Endothelial cell of umbilical vein (primary cell): Measurements from ENCODE around the gene RNU7-1. TPM values are rescaled to one million over a fixed set of nuclear protein-coding genes. Genes with fewer than 3 reads are reported as not detected.

Source experiments
- BruUV-seq: library from RNA; stranded (reverse); fragments of 400-500 nt; replicated peaks from 2 replicates; lab custom pipeline; 2021; lab: Mats Ljungman, UMichigan
- CTCF ChIA-PET: fragments of 300-600, 350-600 bp; sonication (Branson Sonifier 250); formaldehyde crosslinking; loops from one replicate; lab custom pipeline; 2021; ENCODE audit warnings: antibody characterized with exemption, inconsistent platforms; lab: Charles Lee
- POLR2A ChIA-PET: fragments of 300-600, 350-600 bp; sonication (Branson Sonifier 250); formaldehyde crosslinking; loops from one replicate; lab custom pipeline; 2021; ENCODE audit warnings: antibody characterized with exemption, inconsistent platforms; lab: Charles Lee
- DNase-seq: peaks from one replicate; pipeline ENCODE4 v3.0.0-alpha.2; 2011; ENCODE audit warnings: low read depth, low spot score
- FAIRE-seq: peaks from 2 replicates; lab custom pipeline; 2011; peaks lifted over from hg19 to GRCh38; lab: Jason Lieb, UNC
- H2AFZ ChIP-seq: 2 replicates; pipeline ENCODE4 v1.6.0; 2012; ENCODE audit warnings: low read depth, low read length, control low read depth, inconsistent platforms
- H3K27ac ChIP-seq: 2 replicates; pipeline ENCODE4 v1.5.1; 2011; ENCODE audit warnings: low read depth, mild to moderate bottlenecking, control low read depth, low read length, moderate library complexity; ENCODE audit not compliant: insufficient read depth
- H3K27me3 ChIP-seq, 2 experiments: 2 replicates each; pipeline versions ENCODE4 v1.6.0 to v1.6.1; 2011; ENCODE audit warnings: low read length in 2 of 2, mixed read lengths in 1 of 2; ENCODE audit not compliant: control insufficient read depth in 2 of 2, insufficient read depth in 2 of 2
- H3K36me3 ChIP-seq, 2 experiments: 2 replicates in 1 of 2; 3 replicates in 1 of 2; pipeline ENCODE4 v1.5.1; 2011; ENCODE audit warnings: low read length in 2 of 2, mild to moderate bottlenecking in 1 of 2, moderate library complexity in 1 of 2; ENCODE audit not compliant: control insufficient read depth in 2 of 2, insufficient read depth in 2 of 2; ENCODE audit errors: extremely low read depth in 1 of 2
- H3K4me1 ChIP-seq: 3 replicates; pipeline ENCODE4 v1.5.1; 2011; ENCODE audit warnings: mild to moderate bottlenecking, low read length; ENCODE audit not compliant: control insufficient read depth, insufficient read depth; ENCODE audit errors: extremely low read depth
- H3K4me2 ChIP-seq: 2 replicates; pipeline ENCODE4 v1.6.1; 2011; ENCODE audit warnings: low read length, control low read depth, mixed read lengths; ENCODE audit not compliant: insufficient read depth
- H3K4me3 ChIP-seq, 3 experiments: fragments of 200-600 bp in 1 of 3; sonication (generic), shearing (Covaris generic) in 1 of 3; replicated peaks in 1 of 3; 2 replicates each; pipeline ENCODE4 v1.5.1; 2011 to 2016; ENCODE audit warnings: control low read depth in 3 of 3, low read length in 3 of 3, mild to moderate bottlenecking in 2 of 3, inconsistent platforms in 1 of 3, low read depth in 1 of 3, moderate library complexity in 1 of 3; ENCODE audit not compliant: insufficient read depth in 1 of 3
- H3K79me2 ChIP-seq: 2 replicates; pipeline ENCODE4 v1.6.0; 2012; ENCODE audit warnings: low read length, inconsistent platforms; ENCODE audit not compliant: control insufficient read depth, insufficient read depth
- H3K9ac ChIP-seq: replicated peaks from 2 replicates; pipeline ENCODE3; 2011; ENCODE audit warnings: low read length, control low read depth; ENCODE audit not compliant: insufficient read depth; ENCODE audit errors: extremely low read depth
- H3K9me1 ChIP-seq: replicated peaks from 3 replicates; pipeline ENCODE4 v1.6.0; 2011; ENCODE audit warnings: mild to moderate bottlenecking, low read length; ENCODE audit not compliant: control insufficient read depth, insufficient read depth; ENCODE audit errors: extremely low read depth
- H3K9me3 ChIP-seq: replicated peaks from 2 replicates; pipeline ENCODE4 v1.5.1; 2012; ENCODE audit warnings: low read length, inconsistent platforms; ENCODE audit not compliant: control insufficient read depth, insufficient read depth
- H4K20me1 ChIP-seq: replicated peaks from 2 replicates; pipeline ENCODE3; 2011; ENCODE audit warnings: mild to moderate bottlenecking, low read length; ENCODE audit not compliant: control insufficient read depth, insufficient read depth; ENCODE audit errors: extremely low read depth
- CTCF ChIP-seq, 2 donors: IDR thresholded peaks; 1 replicate in 1 of 2; 2 replicates in 1 of 2; pipeline ENCODE4 v1.5.1; 2011; ENCODE audit warnings: low read length in 2 of 2, mild to moderate bottlenecking in 2 of 2, moderate library complexity in 2 of 2, control low read depth in 1 of 2, inconsistent platforms in 1 of 2, low read depth in 1 of 2; ENCODE audit not compliant: insufficient read depth in 1 of 2; ENCODE audit errors: extremely low read depth in 1 of 2
- EZH2 ChIP-seq: IDR thresholded peaks from 2 replicates; pipeline ENCODE4 v1.6.1; 2012; ENCODE audit warnings: borderline replicate concordance, low read depth, mild to moderate bottlenecking, moderate library complexity, low read length, inconsistent platforms; ENCODE audit not compliant: severe bottlenecking
- FOS ChIP-seq: IDR thresholded peaks from 2 replicates; pipeline ENCODE4 v1.6.1; 2011; ENCODE audit warnings: mild to moderate bottlenecking, low read length, moderate library complexity, borderline replicate concordance; ENCODE audit not compliant: insufficient read depth
- GATA2 ChIP-seq: IDR thresholded peaks from 2 replicates; pipeline ENCODE4 v1.7.0; 2011; ENCODE audit warnings: low read depth, mild to moderate bottlenecking, moderate library complexity, mixed read lengths, low read length; ENCODE audit not compliant: insufficient read length, insufficient read depth
- JUN ChIP-seq: IDR thresholded peaks from 2 replicates; pipeline ENCODE4 v1.6.1; 2011; ENCODE audit warnings: borderline replicate concordance, low read depth; ENCODE audit not compliant: insufficient read length, insufficient read depth
- MYC ChIP-seq: IDR thresholded peaks from one replicate; pipeline ENCODE4 v1.6.1; 2011; ENCODE audit warnings: mild to moderate bottlenecking, low read depth, low read length
- POLR2A ChIP-seq: IDR thresholded peaks from 2 replicates; pipeline ENCODE4 v1.6.1; 2012; ENCODE audit warnings: low read depth, mild to moderate bottlenecking, control low read depth, low read length
- dilution Hi-C: fragments of 300-500 bp; cut with MboI; formaldehyde crosslinking; loops from one replicate; pipeline ENCODE4 v1.15.0; 2019; ENCODE audit warnings: low sequenced_read_pairs; ENCODE audit not compliant: extremely low pct_ligation_motif_present
- intact Hi-C: fragments of 100-400 bp; cut with micrococcal nuclease; formaldehyde crosslinking; loops from one replicate; pipeline ENCODE4 v1.10.0; 2022
- polyA plus RNA-seq, 4 experiments: library from polyadenylated mRNA; depleted of rRNA in 3 of 4; stranded (reverse) in 3 of 4; unstranded in 1 of 4; fragments of >200 nt; gene quantifications; 2 replicates each; pipeline versions ENCODE4 v1.2.1 to v1.2.3, GENCODE V29; 2011 to 2012; ENCODE audit warnings: missing spikeins in 1 of 4
- total RNA-seq: library from RNA; stranded (reverse); gene quantifications from 2 replicates; pipeline ENCODE4 v1.2.3, GENCODE V29; 2021

Gene RNU7-1
- total and polyA plus RNA-seq, 2 donors (not counting 3 experiments of a cell fraction or from before 2014, with no cell fraction given): not detected

GRCh38 chr12:6946033-6946919, 2.7 kb downstream of the RNU7-1 start:
- intact Hi-C loops: no loop called here
- dilution Hi-C loops: no loop called here

More at GRCh38 chr12:6946033-6946919, 2.7 kb downstream of the RNU7-1 start:
- ChIA-PET POLR2A (no interaction called here), CTCF (interaction anchor here (1.6 to 6.0 kb wide), 4 partner anchors 19 to 164 kb away, joined by 4 to 124 read pairs (median 43); partner anchors contain the start of gene C1RL)
- DNase-seq (no peak), FAIRE-seq (no peak)
- peaks cover 0 to 5% of the 10 kb centered on the region in 2 experiments for H3K36me3 ChIP-seq
- BruUV-seq: no TSS peak
- no peak overlapping the region for H2AFZ ChIP-seq
- TF ChIP-seq MYC (no peak), CTCF (IDR thresholded peaks at IDR 0.05; ENCODE audit: extremely low read depth in 1 of 2, insufficient read depth in 1 of 2, low read depth in 1 of 2, low read length in 2 of 2) (no peak), EZH2 (no peak), JUN (no peak), GATA2 (no peak), FOS (no peak), POLR2A (no peak)
- no peaks in the 10 kb centered on the region for H3K9me3 ChIP-seq
- no peaks in the 10 kb centered on the region for H3K27me3 ChIP-seq
- no peak overlapping the region for H3K9ac ChIP-seq
- H3K4me3 ChIP-seq: no peak overlapping the region
- no peaks in the 10 kb centered on the region for H3K79me2 ChIP-seq
- H3K9me1 ChIP-seq: no peaks in the 10 kb centered on the region
- no peak overlapping the region for H3K27ac ChIP-seq
- peaks cover 15% of the 10 kb centered on the region for H3K4me1 ChIP-seq
- no peaks in the 10 kb centered on the region for H4K20me1 ChIP-seq
- no peak overlapping the region for H3K4me2 ChIP-seq
